IMR-90 (cell line): ENCODE results near the gene MAGEB1.

Experiments
- CTCF ChIP-seq: conservative IDR thresholded peaks from 2 replicates; pipeline ENCODE4 v1.5.1; 2012; ENCODE audit warnings: mild to moderate bottlenecking, low read depth, low read length, improper control_type of control experiment
- MXI1 ChIP-seq: IDR thresholded peaks from 2 replicates; pipeline ENCODE4 v1.6.1; 2012; ENCODE audit warnings: low read depth, mild to moderate bottlenecking, low read length, moderate library complexity, borderline replicate concordance
- POLR2A ChIP-seq: IDR thresholded peaks from 2 replicates; pipeline ENCODE4 v1.6.1; 2012; ENCODE audit warnings: mild to moderate bottlenecking, low read depth, low read length
- RCOR1 ChIP-seq: IDR thresholded peaks from 2 replicates; pipeline ENCODE4 v1.6.1; 2012; ENCODE audit warnings: mild to moderate bottlenecking, low read length, improper control_type of control experiment; ENCODE audit not compliant: insufficient replicate concordance
- USF2 ChIP-seq: fragments of 150-350 bp; IDR thresholded peaks from 2 replicates; pipeline ENCODE4 v1.6.1; 2017; ENCODE audit warnings: mild to moderate bottlenecking, antibody characterized with exemption, low read length, low read depth

DNA sequence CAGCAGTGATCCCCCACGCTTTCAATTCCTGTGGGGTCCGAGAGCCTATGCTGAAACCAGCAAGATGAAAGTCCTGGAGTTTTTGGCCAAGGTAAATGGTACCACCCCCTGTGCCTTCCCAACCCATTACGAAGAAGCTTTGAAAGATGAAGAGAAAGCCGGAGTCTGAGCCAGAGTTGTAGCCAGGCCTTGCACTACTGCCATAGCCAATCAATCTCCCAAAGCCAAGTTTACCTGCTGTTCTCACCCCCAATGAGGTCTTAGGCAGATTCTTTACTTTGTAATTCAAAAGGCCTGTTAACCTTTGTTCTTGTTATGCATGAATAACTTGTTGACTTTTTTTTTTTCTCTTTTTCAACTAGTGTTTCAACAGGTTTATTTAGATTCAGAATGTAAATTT, 27.6 kb upstream of the MAGEB1 start:
- TF ChIP-seq POLR2A = no peak
- TF ChIP-seq CTCF = no peak
- no peak for TF ChIP-seq RCOR1
- no peak for TF ChIP-seq USF2
- no peak for TF ChIP-seq MXI1
